ENCODE results near the gene TRIP10. TPM values are rescaled to one million over a fixed set of nuclear protein-coding genes. Genes with fewer than 3 reads are reported as not detected.
A peak's percentile ranks its signal among the peaks of the same experiment; 100 is the strongest.
"Not testable (repeated sequence)": the region's sequence is repeated elsewhere in the genome, so short reads cannot be mapped to it uniquely, and the experiment has no call there.

The TRIP10 gene
- total RNA-seq, 1 donor from 2014 or later: 31.2 TPM

DNA sequence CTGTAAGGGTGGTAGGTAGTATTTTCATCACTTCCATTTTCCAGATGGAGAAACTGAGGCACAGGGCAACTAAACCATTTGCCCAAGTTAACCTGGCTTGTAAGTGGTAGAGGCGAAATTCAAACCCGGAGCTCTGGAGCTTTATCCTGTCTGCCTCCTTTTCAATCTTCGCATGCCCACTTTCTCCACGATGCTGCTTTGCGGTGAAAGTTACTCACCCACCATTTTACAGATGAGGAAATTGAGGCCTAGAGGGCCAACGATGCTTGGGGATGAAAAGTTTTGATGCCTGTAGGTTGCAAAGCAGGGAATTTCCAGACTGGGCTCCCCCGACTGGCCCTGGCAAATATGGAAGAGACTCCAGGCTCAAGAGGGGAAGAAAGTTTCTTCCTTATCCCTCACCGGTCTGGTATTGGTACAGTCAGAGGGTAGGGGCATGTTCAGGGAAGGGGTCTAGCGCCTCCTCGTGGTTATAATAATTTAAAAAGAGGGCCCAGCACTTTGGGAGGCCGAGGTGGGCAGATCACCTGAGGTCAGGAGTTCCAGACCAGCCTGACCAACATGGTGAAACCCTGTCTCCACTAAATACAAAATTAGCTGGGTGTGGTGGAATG lies 29.6 kb downstream of the TRIP10 start:
- TF ChIP-seq, protein P1, sequence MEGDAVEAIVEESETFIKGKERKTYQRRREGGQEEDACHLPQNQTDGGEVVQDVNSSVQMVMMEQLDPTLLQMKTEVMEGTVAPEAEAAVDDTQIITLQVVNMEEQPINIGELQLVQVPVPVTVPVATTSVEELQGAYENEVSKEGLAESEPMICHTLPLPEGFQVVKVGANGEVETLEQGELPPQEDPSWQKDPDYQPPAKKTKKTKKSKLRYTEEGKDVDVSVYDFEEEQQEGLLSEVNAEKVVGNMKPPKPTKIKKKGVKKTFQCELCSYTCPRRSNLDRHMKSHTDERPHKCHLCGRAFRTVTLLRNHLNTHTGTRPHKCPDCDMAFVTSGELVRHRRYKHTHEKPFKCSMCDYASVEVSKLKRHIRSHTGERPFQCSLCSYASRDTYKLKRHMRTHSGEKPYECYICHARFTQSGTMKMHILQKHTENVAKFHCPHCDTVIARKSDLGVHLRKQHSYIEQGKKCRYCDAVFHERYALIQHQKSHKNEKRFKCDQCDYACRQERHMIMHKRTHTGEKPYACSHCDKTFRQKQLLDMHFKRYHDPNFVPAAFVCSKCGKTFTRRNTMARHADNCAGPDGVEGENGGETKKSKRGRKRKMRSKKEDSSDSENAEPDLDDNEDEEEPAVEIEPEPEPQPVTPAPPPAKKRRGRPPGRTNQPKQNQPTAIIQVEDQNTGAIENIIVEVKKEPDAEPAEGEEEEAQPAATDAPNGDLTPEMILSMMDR (IDR thresholded peaks at IDR 0.05; ENCODE audit: insufficient read depth, low read length, poor library complexity, severe bottlenecking): peak; percentile 18
- DNase-seq (ENCODE audit: low read depth): no peak
- no peak overlapping the region for H3K4me3 ChIP-seq (ENCODE audit: low read depth, low read length)
- H3K36me3 ChIP-seq (ENCODE audit: control insufficient read depth, insufficient read depth, low read length): peaks cover 1% of the 10 kb centered on the region
- peaks cover 2% of the 10 kb centered on the region for H3K27me3 ChIP-seq (ENCODE audit: control insufficient read depth, insufficient read depth, low read length)

DNA sequence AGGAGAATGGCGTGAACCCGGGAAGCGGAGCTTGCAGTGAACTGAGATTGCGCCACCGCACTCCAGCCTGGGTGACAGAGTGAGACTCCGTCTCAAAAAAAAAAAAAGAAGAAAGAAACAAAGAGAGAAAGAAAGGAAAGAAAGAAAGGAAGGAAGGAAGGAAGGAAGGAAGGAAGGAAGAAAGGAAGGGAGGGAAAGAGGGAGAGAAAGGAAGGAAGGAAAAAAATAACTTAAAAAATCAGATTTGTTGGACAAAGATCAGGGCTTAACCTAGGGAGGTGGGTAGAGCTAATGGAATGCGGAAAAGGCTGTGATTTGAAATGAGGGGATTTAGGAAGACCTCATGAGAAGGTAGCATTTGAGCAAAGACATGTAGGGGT lies 32.2 kb downstream of the TRIP10 start:
- not testable (repeated sequence) for H3K36me3 ChIP-seq (ENCODE audit: control insufficient read depth, insufficient read depth, low read length); H3K27me3 ChIP-seq (ENCODE audit: control insufficient read depth, insufficient read depth, low read length); DNase-seq (ENCODE audit: low read depth); H3K4me3 ChIP-seq (ENCODE audit: low read depth, low read length)

- Histone ChIP-seq H3K36me3 (ENCODE audit: control insufficient read depth, insufficient read depth, low read length) (no peaks in the 10 kb centered on the region), H3K27me3 (ENCODE audit: control insufficient read depth, insufficient read depth, low read length) (peaks cover 2% of the 10 kb centered on the region), H3K4me3 (ENCODE audit: low read depth, low read length) (no peak within 1 kb of the TSS)
- TF ChIP-seq, protein P1 (IDR thresholded peaks at IDR 0.05; ENCODE audit: insufficient read depth, low read length, poor library complexity, severe bottlenecking): no peak
- DNase-seq (ENCODE audit: low read depth): no peak
Measured at GRCh38 chr19:6772028-6772865, 32.8 kb downstream of the TRIP10 start, which contains the start of gene VAV1. VAV1 (plus strand) TSS chr19:6772708; CDS start chr19:6772808, 100 bp downstream.

GRCh38 chr19:6772866-6773322 lies 33.4 kb downstream of the TRIP10 start:
- Histone ChIP-seq H3K27me3 (ENCODE audit: control insufficient read depth, insufficient read depth, low read length) (peaks cover 2% of the 10 kb centered on the region), H3K4me3 (ENCODE audit: low read depth, low read length) (no peak overlapping the region), H3K36me3 (ENCODE audit: control insufficient read depth, insufficient read depth, low read length) (no peaks in the 10 kb centered on the region)
- TF ChIP-seq, protein P1 (IDR thresholded peaks at IDR 0.05; ENCODE audit: insufficient read depth, low read length, poor library complexity, severe bottlenecking): no peak
- DNase-seq (ENCODE audit: low read depth): no peak

- Histone ChIP-seq H3K36me3 (ENCODE audit: control insufficient read depth, insufficient read depth, low read length) (no peaks in the 10 kb centered on the region), H3K27me3 (ENCODE audit: control insufficient read depth, insufficient read depth, low read length) (peaks cover 2% of the 10 kb centered on the region), H3K4me3 (ENCODE audit: low read depth, low read length) (no peak overlapping the region)
- TF ChIP-seq, protein P1 (IDR thresholded peaks at IDR 0.05; ENCODE audit: insufficient read depth, low read length, poor library complexity, severe bottlenecking): no peak
- no peak for DNase-seq (ENCODE audit: low read depth)
Measured at GRCh38 chr19:6773323-6773931, 33.9 kb downstream of the TRIP10 start.

Measured in kidney epithelial cell (primary cell).